Hematopoietic multipotent progenitor cell treated with erythropoietin and hydrocortisone succinate and interleukin-3 and kit ligand, for 4 days (in vitro differentiated cells): Measurements from ENCODE around the gene MOB3B.
A peak's percentile ranks its signal among the peaks of the same experiment; 100 is the strongest.

Experiments used
- DNase-seq: peaks from one replicate; pipeline ENCODE4 v3.0.0-alpha.2; 2015

MOB3B gene

GRCh38 chr9:27413511-27414219 is 115.9 kb downstream of the MOB3B start:
- DNase-seq = no peak

GRCh38 chr9:27412963-27413362 is 116.7 kb downstream of the MOB3B start:
- DNase-seq = no peak

GRCh38 chr9:27412081-27412480 is 117.5 kb downstream of the MOB3B start:
- no peak for DNase-seq

- no peak for DNase-seq
These were observed 121.1 kb downstream of the MOB3B start for GRCh38 chr9:27408482-27408881.

- DNase-seq = no peak
These were observed 121.6 kb downstream of the MOB3B start for GRCh38 chr9:27408001-27408400.

GRCh38 chr9:27407491-27407890 is 122.1 kb downstream of the MOB3B start:
- no peak for DNase-seq

- no peak for DNase-seq
These were observed 125.0 kb downstream of the MOB3B start for GRCh38 chr9:27404661-27405060.

- no peak for DNase-seq
These were observed 127.0 kb downstream of the MOB3B start for GRCh38 chr9:27402626-27403025.

GRCh38 chr9:27400334-27400880 is 129.2 kb downstream of the MOB3B start:
- DNase-seq = no peak

GRCh38 chr9:27398982-27399653 is 130.5 kb downstream of the MOB3B start:
- DNase-seq = no peak

- DNase-seq = no peak
These were observed 133.1 kb downstream of the MOB3B start for GRCh38 chr9:27396495-27396894.

GRCh38 chr9:27395484-27395921 is 134.1 kb downstream of the MOB3B start:
- no peak for DNase-seq

GRCh38 chr9:27394826-27395201 is 134.8 kb downstream of the MOB3B start:
- DNase-seq = no peak

- no peak for DNase-seq
These were observed 135.3 kb downstream of the MOB3B start for GRCh38 chr9:27394154-27394825.

GRCh38 chr9:27393054-27393846 is 136.4 kb downstream of the MOB3B start:
- DNase-seq = no peak

GRCh38 chr9:27392451-27392850 is 137.2 kb downstream of the MOB3B start:
- no peak for DNase-seq

GRCh38 chr9:27391040-27391895 is 138.3 kb downstream of the MOB3B start:
- no peak for DNase-seq

GRCh38 chr9:27388150-27388549 is 141.5 kb downstream of the MOB3B start:
- DNase-seq = no peak

- DNase-seq = peak; percentile 16
These were observed 141.9 kb downstream of the MOB3B start for GRCh38 chr9:27387722-27388121.

- no peak for DNase-seq
These were observed 143.0 kb downstream of the MOB3B start for GRCh38 chr9:27386571-27387091.

GRCh38 chr9:27385606-27386322 is 143.8 kb downstream of the MOB3B start:
- no peak for DNase-seq
